ENCODE results near the gene TNNI3K.

TNNI3K gene

DNA sequence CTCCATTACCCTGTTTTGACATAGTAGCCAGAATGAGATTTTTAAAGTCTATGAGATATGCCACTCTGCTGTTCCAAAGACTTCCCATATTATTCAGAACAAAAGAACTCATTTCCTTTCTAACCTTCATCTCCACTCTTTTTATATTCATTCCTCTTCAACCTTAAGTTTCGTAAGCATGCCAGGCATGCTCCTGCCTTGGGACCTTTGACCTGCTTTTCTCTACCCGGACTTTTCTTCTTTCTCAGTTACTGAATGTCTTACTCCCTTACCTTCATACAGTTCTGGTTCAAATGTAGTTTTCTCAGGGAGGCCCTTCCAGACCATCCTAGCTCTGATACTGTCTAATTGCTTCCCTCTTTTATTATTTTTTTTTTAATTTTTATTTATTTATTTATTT lies 81.1 kb downstream of the TNNI3K start:
- DNase-seq (ENCODE audit: low read depth), result no peak

- DNase-seq (ENCODE audit: low read depth), result no peak
Observed at GRCh38 chr1:74317663-74318062, 82.5 kb downstream of the TNNI3K start.

DNA sequence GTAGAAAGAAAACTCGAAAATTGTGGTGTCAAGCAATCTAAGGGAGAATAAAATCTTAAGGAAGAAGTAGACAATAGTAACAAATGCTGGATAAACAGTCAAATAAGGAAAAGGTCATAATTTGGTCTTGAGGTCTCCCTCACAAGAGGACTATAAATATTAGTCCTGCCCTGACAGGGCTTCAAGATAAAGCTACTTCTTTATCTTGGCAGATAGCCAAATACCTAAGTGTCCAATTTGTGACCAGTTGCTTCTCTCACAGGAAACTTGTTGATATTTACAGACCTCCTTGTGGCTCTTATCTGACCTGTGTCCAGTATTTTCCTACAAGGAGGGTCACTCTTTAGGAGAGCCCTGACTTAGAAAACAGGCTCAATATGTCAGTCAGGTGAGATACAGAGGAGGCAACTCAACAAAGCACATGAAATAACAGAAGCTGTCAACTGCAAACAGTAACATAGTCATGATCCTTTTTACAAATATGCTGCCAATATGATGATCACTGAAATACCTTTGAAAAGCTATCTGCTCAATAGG lies 88.8 kb downstream of the TNNI3K start:
- no peak for DNase-seq (ENCODE audit: low read depth)

GRCh38 chr1:74324684-74325448 lies 89.7 kb downstream of the TNNI3K start:
- DNase-seq (ENCODE audit: low read depth), result no peak

DNA sequence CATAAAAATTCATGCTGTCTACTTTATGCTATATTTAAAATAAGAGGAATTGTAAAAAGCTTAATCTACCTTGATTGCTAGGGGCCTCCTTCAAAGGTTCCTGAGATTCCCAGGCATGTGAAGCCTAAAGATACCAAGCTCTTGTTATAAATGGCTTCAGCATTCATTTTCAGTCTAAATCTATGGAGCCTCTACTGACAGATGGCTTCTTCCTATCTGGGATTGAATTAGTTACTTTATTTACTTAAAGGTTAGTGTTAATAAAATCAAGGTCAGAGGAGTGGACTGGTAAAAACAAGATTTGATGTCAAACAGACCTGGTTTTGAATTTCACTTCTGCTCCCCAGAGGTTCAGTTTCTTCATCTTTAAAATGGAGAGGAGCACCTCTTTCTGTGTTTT lies 93.7 kb downstream of the TNNI3K start:
- DNase-seq (ENCODE audit: low read depth), result no peak

- no peak for DNase-seq (ENCODE audit: low read depth)
Observed at GRCh38 chr1:74333244-74333643, 98.1 kb downstream of the TNNI3K start.

GRCh38 chr1:74334147-74334546 lies 99.0 kb downstream of the TNNI3K start:
- DNase-seq (ENCODE audit: low read depth), result no peak

DNA sequence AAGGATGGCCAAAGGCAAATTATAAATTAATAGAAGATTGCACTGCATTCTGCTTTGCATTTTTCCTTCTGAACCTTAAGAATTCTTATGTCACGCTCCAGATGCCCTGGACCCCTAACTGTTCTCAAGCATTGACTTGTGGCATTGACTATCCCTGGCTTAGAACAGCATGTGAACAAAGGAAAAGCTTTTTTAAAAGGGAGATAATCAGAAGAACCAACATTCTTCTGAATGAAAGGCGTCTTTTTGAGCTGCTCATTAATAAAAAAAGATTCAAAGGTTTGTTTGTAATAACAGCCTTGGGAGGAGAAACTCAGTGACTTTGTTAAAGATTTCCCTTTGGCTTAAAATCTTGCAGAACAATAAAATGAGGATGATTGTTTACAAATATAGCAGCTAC lies 105.5 kb downstream of the TNNI3K start:
- no peak for DNase-seq (ENCODE audit: low read depth)

GRCh38 chr1:74341702-74342339 lies 106.6 kb downstream of the TNNI3K start:
- no peak for DNase-seq (ENCODE audit: low read depth)

DNA sequence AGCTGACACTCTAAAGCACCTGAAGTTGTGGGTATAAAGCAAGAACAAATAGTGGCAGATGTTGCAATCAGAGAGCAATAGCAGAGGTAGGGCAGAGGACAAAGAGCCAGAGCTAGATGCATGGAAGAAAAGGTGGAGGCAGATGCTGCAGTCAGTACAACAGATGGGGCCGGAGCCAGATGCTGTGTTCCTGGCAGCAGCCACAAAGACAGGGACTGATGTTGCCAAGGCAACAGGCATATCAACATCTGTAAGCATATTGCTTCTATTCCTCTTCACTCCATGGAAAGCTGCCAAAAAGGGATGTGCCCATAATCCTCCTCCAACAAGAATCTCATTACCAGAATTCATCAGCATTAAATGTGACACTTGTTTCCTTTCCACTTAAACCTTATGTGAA lies 108.0 kb downstream of the TNNI3K start:
- DNase-seq (ENCODE audit: low read depth), result no peak

DNA sequence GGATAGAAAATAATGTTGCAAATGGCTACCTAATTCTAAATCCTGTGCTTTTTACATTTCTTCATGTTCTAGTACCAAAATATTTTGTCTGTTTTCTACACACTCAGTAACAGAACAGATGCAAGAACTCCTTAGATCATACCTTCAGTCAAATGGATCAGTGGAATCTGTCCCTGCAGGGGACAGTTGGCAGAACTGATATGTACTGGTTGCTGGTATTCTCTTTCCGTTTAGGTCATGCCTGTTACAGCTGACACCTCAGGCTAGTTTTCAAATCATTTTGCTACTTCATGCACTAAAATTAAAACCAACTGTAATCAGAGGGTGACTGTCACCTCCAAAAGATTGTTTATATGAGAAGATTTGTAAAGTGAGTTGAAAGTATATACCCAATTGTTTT lies 109.2 kb downstream of the TNNI3K start:
- no peak for DNase-seq (ENCODE audit: low read depth)

DNA sequence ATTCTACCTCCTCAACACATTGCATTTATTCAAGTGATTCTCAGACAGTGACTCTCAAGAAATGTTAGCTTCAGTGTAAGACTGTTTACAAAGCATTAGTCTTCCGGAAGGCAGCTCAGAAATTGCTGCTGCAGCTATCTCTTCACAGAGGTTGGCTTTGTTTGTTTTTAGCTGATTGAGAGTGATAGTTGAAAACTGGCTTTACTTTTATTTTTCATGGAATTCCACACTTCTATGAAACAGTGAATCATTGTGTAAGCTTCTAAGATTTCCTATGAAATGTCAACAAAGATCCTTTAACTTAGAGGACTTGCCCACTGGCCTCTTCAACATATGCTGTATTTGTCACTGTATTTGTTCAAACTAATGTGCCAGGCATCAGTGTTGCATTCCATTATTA lies 121.3 kb downstream of the TNNI3K start:
- no peak for DNase-seq (ENCODE audit: low read depth)

DNA sequence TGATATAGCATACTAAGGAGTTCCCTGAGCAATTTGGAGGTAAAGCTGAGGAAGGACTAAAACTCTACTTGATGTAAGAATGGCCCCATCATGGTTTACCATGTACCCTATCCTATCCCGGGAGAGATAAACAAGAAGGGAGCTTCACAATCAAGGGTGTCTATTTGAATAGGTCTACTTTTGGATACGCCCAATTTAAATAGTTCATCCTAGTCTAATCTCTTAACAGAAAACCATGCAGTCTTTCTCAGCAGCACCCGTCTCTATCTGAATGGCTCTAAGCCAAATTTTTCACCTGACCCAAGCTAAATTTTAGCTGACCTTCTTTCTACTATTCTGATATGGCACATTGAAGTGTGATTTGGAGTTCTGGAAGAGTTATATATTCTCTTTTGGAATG lies 122.0 kb downstream of the TNNI3K start:
- DNase-seq (ENCODE audit: low read depth), result no peak

DNA sequence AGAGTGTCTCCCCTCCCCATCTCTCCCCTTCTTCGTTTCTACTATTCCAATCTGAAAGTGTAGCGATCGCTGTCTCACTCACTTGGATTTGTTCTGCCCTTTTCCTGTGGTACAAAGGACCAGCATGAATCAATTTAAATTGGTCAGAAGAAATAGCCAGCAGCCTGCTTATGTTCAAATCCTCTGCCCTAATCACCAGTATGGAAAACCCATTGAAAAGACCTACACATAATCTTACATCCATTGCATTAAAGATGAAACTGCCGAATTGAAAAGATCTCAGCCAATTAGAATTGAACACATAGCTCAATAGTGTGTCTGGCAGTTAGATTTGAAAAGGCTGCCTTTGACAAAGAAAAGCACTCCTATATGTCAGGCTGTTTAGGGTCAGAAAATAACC lies 122.6 kb downstream of the TNNI3K start:
- DNase-seq (ENCODE audit: low read depth), result no peak

GRCh38 chr1:74362691-74363090 lies 127.5 kb downstream of the TNNI3K start:
- no peak for DNase-seq (ENCODE audit: low read depth)

- DNase-seq (ENCODE audit: low read depth), result no peak
Observed at GRCh38 chr1:74363220-74363619, 128.0 kb downstream of the TNNI3K start.

GRCh38 chr1:74367175-74367813 lies 132.1 kb downstream of the TNNI3K start:
- DNase-seq (ENCODE audit: low read depth), result no peak

DNA sequence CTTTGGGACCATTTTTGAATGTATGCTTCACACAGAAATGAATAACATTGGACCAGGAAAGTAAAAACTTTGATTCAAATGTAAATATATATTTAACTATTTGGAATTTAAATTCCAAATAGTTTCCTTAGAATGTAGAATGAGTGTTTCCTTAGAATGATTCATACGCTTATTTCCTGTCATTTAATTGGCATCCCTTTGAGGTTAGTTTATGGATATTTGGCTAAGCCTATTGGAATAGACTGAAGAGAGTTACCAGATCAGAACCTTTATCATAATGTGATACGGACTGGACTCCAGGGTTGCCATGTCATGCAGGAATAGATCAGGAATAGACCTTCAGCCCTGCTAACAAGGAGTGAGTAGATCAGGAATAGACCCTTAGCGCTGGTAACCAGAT lies 133.1 kb downstream of the TNNI3K start:
- DNase-seq (ENCODE audit: low read depth), result peak; percentile 56

DNA sequence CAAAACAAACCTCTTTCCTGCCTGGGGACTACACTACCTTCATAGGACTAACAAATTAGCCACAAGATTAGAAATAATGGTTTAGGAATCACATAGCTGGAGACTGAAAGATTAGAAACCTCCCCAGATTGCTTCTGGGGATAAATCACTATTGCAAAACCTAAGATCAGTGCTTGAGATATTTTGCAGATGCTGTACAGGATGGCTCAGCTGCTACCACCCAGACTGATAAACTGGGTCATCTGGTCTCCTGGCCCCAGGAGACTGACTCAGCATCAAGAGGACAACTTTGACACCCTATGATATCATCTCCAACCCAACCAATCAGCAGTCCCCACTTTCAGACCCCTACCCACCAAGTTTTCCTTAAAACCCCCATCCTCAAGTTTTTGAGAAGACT lies 140.2 kb downstream of the TNNI3K start:
- no peak for DNase-seq (ENCODE audit: low read depth)

- DNase-seq (ENCODE audit: low read depth), result no peak
Observed at GRCh38 chr1:74380252-74380651, 145.1 kb downstream of the TNNI3K start.

- no peak for DNase-seq (ENCODE audit: low read depth)
Observed at GRCh38 chr1:74388855-74389254, 153.7 kb downstream of the TNNI3K start.

DNA sequence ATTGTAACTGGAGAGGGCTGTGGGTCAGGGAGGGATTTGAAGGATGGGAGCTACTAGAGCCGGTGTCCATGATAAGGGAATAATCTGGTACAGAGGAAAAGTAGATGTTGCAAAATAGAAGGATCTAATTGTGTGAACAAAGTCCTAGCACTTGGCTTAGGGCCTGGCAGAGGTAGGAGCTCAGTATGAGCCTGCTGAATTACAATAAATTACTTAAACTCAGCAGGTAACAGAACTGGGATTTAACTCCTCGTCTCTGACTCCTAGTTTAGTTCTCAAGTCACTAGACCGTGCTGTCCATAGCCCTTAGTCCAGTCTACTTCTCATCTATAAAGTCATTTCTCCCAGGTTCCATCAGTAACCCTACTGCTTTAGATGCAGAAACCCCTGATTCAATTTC lies 157.0 kb downstream of the TNNI3K start:
- DNase-seq (ENCODE audit: low read depth), result no peak

GRCh38 chr1:74392840-74393239 lies 157.7 kb downstream of the TNNI3K start:
- DNase-seq (ENCODE audit: low read depth), result no peak

Measured in HS-5 (cell line).